ENCODE measurements around the gene GLT1D1. TPM values are rescaled to one million over a fixed set of nuclear protein-coding genes. Genes with fewer than 3 reads are reported as not detected.

The GLT1D1 gene
- total RNA-seq, 1 experiment from 2014 or later: not detected

DNA sequence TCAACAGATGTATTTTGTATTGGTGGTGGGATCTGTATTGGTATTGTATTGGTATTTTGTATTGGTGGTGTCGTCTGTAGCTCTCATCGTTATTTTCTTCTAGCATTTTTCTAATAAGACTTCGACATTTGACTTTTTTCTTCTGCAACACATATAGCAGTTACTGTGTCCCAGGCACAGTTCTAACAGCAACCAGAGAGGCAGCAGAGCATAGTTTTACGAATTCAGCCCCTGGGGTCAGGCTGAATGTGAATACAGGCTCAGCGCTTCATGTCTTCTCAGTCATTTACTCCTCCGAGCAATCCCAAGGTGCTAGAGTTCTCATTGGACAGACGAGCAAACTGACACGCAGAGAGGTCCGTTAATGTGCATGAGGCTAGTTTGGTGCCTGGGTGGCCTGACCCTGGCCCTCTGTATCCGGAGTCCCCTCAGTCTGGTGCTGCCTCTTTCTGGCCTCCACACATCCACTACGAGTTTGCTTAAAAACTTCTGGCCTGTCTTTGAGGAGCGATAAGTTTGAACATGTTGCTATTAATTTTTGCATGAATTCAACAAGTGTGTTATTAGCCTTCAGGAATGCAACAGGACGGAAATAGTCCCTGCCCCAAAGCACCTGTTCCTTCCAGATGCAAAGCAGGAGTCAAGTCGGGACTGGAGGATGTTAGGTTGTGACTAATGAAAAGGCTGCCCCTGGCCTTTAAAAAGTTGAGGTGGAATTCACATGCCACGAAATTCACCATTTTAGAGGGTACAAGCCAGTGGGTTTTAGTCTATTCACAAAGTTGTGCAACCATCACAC is 87.0 kb downstream of the GLT1D1 start:
- Histone ChIP-seq H3K4me2 (ENCODE audit: low read length) (no peak overlapping the region), H3K9me3 (ENCODE audit: control insufficient read depth in 1 of 2, insufficient read depth in 1 of 2, low read depth in 1 of 2, low read length in 2 of 2) (no peaks in the 10 kb centered on the region), H3K36me3 (ENCODE audit: control insufficient read depth in 1 of 2, insufficient read depth in 2 of 2, low read length in 2 of 2) (no peaks in the 10 kb centered on the region), H3K79me2 (ENCODE audit: insufficient read depth, low read length) (no peaks in the 10 kb centered on the region), H3K27ac (ENCODE audit: low read depth, low read length) (no peak overlapping the region), H2AFZ (ENCODE audit: low read depth, low read length, poor library complexity, severe bottlenecking) (no peak overlapping the region), H4K20me1 (ENCODE audit: insufficient read depth) (no peaks in the 10 kb centered on the region), H3K4me1 (ENCODE audit: control insufficient read depth in 1 of 2, insufficient read depth in 2 of 2, low read length in 2 of 2) (no peaks in the 10 kb centered on the region), H3K27me3 (ENCODE audit: insufficient read depth, low read length) (no peaks in the 10 kb centered on the region), H3K9ac (ENCODE audit: low read length) (no peak overlapping the region), H3K4me3 (replicated peaks in 1 of 2; ENCODE audit: low read depth in 1 of 2, low read length in 2 of 2) (no peak overlapping the region), H3K9me2 (ENCODE audit: insufficient read depth) (no peaks in the 10 kb centered on the region)
- no peak for TF ChIP-seq EGR1 (IDR thresholded peaks at IDR 0.05; ENCODE audit: low read depth)
- no peak for TF ChIP-seq ZBTB33 (IDR thresholded peaks at IDR 0.05; ENCODE audit: extremely low read depth, insufficient replicate concordance, low read length)
- TF ChIP-seq SIN3A (IDR thresholded peaks at IDR 0.05; ENCODE audit: low read depth): no peak
- no peak for TF ChIP-seq POLR2AphosphoS5 (IDR thresholded peaks at IDR 0.05; ENCODE audit: low read depth, low read length)
- no peak for TF ChIP-seq EZH2phosphoT487 (IDR thresholded peaks at IDR 0.05; ENCODE audit: borderline replicate concordance)
- TF ChIP-seq SP1 (IDR thresholded peaks at IDR 0.05; ENCODE audit: low read depth): no peak
- TF ChIP-seq SRF (IDR thresholded peaks at IDR 0.05; ENCODE audit: low read depth): no peak
- no peak for TF ChIP-seq RAD21 (IDR thresholded peaks at IDR 0.05; ENCODE audit: low read depth)
- ChIA-PET RAD21 (ENCODE audit: low non-redundant PET in 1 of 2, low total read pairs in 2 of 2, uncharacterized antibody in 2 of 2, unreplicated experiment in 2 of 2) (no interaction called here), CTCF (no interaction called here), POLR2A (no interaction called here)
- intact Hi-C loops (cut with micrococcal nuclease): no loop called here
- DNase-seq (ENCODE audit: low read depth, low spot score) (no peak), ATAC-seq (no peak)
- BruUV-seq (replicated peaks): no TSS peak
